HG02943 (cell line): ENCODE data around the gene COL18A1.
"Not testable (repeated sequence)": the region's sequence is repeated elsewhere in the genome, so short reads cannot be mapped to it uniquely, and the experiment has no call there.

Experiments
- ATAC-seq: cut with Tn5 transposase; IDR thresholded peaks from one replicate; pipeline ENCODE4 v1.9.1; 2021; ENCODE audit warnings: mild to moderate bottlenecking, low read depth, moderate library complexity; ENCODE audit not compliant: unreplicated experiment

The COL18A1 gene

GRCh38 chr21:45501081-45502005 lies 96.4 kb downstream of the COL18A1 start:
- not testable (repeated sequence) for ATAC-seq

DNA sequence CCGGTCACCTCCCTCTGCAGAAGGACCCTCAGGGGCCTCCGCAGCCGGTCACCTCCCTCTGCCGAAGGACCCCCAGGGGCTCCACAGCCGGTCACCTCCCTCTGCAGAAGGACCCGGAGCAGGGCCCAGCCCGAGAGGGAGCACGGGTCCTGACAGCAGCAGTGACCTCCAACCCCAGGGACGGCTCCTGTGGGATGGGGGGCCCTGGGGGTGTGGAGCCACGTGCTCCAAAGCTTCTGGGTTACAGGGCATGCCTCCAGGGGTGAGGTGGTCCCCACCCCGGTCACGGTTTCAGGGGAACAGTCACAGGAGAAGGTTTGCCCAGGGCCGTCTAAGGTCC lies 97.0 kb downstream of the COL18A1 start:
- ATAC-seq, result no peak

DNA sequence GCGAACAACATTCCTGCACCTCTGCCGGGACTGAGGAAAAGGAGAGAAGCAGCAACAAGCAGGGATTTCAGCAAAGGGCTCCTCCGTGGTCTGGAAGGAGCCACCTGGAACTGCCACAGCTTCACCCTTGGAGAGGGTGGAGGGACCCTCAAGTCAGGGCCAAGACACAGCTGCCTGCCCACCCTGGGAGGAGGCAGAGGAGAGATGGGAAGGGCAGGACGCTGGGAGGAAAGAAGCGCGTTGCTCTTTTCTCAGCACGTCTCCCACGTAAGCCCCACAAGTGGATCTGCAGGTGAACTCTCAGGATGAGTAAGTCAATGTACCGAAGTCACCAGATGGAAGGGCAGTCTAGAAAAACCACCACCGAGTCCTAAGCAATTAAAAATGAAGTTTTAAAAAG lies 97.6 kb downstream of the COL18A1 start:
- no peak for ATAC-seq

- not testable (repeated sequence) for ATAC-seq
These were observed 98.3 kb downstream of the COL18A1 start for GRCh38 chr21:45503226-45503625.

GRCh38 chr21:45504021-45504515 lies 99.1 kb downstream of the COL18A1 start:
- no peak for ATAC-seq

DNA sequence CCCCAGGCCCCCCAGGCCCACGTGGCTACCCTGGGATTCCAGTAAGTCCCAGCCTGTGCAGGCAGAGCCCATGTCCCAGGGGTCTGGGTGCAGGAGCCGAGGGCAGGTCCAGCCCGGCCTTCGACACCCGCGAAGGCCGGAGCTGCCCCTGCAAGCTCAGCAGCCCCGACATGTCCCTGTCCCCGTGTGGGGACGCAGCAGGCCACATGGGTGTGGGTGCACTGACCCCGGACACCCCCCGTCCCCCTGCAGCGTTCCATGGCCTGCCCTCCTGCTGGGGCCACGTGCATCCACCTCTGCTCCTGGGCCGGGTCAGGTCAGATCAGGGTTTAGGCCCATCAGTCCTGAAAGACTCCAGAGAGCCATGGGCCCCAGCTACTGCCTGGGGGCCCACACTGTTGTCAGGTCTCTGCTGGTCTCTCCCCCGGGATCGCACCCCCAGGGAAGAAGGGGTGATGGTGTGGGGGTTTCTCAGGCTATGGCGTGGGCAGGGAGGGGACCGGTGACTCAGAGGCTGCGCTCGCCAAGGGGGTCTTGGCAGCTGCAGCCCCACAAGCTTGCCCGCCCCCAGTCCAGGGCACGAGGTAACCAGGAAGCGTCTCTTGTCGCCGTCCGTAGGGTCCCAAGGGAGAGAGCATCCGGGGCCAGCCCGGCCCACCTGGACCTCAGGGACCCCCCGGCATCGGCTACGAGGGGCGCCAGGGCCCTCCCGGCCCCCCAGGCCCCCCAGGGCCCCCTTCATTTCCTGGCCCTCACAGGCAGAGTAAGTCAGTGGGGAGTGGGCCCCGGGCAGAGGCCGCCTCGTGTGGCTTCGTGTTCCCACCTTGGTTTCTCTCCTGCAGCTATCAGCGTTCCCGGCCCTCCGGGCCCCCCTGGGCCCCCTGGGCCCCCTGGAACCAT lies 99.8 kb downstream of the COL18A1 start:
- ATAC-seq, result no peak

DNA sequence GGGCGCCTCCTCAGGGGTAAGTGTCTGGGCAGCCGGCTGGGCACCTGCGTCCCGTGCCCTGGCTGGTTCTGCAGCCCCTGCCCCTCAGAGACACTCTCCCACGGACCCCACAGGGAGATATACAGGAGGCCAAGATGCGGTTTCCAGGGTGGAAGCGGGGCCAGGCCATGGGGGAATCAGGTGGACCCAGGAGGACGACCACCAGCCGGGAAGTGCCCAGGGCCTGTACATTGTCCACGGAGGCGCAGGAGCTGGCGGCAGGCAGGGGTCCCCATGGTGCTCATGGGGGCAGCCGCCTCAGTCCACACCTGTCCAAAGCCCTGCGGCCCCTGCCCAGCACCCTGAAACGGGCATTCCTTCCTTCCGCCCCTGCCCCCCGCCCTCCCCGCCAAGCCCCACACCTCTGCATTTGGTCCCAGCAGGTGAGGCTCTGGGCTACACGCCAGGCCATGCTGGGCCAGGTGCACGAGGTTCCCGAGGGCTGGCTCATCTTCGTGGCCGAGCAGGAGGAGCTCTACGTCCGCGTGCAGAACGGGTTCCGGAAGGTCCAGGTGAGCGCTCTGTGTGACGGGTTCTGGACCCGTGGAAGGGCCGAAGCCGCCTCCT lies 100.6 kb downstream of the COL18A1 start:
- ATAC-seq, result no peak

DNA sequence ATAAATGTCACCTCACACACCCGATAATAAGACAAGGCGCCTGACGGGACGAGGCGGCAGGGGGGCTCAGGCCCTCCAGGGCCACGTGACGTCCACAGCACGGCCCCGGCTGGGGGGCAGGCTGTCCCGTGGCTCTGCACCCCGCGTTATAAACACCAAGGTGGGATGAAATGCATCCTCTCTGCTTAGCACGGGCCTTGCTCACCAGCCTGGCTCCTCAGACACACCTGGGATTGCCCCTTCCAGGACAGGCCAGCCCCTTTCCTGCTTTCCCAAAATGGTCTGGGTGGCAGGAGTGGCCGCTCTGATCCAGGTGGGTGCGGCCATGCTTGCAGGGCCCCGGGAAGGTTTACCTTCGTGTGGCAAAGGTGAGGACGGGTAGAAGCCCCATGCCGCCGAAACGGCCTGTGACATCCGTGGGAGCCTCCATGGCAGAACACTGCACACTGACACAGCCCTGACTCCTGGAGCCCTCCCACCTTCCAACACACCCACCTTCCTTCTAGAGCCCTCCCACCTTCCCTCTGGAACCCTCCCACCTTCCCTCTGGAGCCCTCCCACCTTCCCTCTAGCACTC lies 101.4 kb downstream of the COL18A1 start:
- no peak for ATAC-seq

DNA sequence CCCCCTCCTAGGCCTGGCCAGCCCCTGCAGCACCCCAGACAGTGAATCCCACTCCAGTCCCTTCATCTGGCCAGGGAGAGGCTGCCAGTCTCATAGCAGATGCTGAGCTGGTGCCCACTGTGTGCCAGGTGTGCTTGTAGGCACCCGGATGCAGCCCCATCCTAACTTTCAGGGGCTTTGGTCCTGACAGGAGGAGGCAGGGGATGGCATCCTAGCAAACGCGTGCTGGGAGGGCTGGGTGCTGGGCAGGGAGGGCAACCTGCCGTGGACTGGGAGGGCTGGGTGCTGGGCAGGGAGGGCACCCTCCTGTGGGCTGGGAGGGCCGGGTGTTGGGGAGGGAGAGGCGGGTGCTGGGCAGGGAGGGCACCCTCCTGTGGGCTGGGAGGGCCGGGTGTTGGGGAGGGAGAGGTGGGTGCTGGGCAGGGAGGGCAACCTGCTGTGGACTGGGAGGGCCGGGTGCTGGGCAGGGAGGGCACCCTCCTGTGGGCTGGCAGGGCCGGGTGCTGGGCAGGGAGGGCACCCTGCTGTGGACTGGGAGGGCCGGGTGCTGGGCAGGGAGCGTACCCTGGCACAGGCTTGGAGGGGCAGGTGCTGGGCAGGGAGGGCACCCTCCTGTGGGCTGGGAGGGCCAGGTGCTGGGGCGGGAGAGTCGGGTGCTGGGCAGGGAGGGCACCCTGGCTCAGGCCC lies 102.0 kb downstream of the COL18A1 start:
- ATAC-seq, result no peak

DNA sequence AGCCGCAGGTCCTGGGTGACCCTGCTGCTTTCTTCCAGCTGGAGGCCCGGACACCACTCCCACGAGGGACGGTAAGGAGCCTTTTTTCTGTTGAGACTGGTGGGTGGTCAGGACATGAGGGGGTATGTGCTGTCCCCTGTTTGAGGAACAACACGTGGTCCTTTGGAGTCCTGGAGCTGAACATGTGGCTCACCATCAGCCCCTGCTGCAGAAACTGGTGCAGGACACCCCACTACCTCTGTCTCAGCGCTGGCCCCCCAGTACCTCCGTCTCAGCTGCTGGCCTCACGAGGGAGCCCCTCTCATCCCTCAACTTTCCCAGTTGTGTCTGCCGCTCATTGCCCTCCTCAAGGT lies 102.5 kb downstream of the COL18A1 start:
- ATAC-seq, result no peak

DNA sequence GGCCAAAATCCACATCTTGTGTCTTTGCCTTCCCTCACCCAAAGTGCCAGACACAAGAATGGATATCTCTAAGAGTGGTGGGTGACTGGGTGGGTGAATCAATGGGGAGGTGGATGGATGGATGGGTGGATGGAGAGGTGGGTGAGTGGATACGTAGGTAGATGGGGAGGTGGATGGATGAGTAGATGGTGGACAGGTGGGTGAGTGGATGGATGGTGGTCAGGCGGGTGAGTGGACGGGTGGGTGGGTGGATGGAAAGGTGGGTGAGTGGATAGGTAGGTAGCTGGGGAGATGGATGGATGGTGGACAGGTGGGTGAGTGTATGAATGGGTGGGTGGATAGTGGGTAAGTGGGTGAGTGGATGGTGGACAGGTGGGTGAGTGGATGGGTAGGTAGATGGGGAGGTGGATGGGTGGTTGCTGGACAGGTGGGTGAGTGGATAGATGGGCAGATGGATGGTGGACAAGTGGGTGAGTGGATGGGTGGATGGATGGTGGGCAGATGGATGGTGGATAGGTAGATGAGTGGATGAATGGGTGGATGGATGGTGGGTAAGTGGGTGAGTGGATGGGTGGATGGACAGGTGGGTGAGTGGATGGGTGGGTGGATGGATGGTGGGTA lies 103.0 kb downstream of the COL18A1 start:
- ATAC-seq, result no peak

GRCh38 chr21:45508607-45509565 lies 103.9 kb downstream of the COL18A1 start:
- ATAC-seq, result no peak

- no peak for ATAC-seq
These were observed 104.9 kb downstream of the COL18A1 start for GRCh38 chr21:45509566-45510465.

DNA sequence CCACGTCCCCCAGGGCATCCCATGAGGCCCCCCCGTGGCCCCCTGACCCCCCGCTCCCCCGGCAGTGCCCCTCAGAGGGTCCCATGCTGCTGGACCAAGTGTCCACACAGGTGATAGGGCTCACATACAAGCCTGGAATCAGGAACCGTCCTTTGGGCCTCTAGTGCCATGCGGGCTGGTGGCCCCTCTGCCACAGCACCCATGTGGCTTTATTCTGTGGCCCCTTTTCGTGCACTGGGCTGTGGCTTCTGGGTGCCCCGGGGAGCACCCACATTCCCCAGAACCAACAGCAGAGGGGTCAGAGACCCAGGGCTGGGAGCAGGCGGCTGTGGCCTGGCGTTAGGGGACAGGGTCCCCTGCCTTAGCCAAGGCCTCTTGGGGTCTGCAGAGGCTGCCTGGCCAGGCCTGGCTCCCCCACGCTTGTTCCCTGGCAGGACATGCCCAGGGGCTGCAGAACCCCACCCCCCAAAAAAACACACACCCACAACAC lies 105.5 kb downstream of the COL18A1 start:
- no peak for ATAC-seq

DNA sequence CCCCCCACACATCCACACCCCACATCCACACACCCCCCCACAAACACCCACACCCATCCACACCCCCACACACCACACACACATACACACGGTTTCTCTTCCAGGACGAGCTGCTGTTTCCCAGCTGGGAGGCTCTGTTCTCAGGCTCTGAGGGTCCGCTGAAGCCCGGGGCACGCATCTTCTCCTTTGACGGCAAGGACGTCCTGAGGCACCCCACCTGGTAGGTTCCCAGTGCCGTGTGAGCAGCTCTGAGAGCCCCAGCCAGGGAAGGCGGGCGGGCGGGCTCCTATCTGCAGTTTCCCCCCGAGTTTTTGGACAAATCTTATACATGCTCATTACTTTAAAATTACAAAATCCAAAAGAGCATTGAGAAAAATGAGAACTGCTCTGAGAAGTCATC lies 106.0 kb downstream of the COL18A1 start:
- ATAC-seq, result no peak

GRCh38 chr21:45511661-45512431 lies 106.9 kb downstream of the COL18A1 start:
- no peak for ATAC-seq

- ATAC-seq, result no peak
These were observed 107.6 kb downstream of the COL18A1 start for GRCh38 chr21:45512626-45513002.
